DOHH2 (cell line): ENCODE data around the gene MVB12B.
A peak's percentile ranks its signal among the peaks of the same experiment; 100 is the strongest.

Experiments
- H3F3A ChIP-seq: fragments of 200-600 bp; sonication (generic), shearing (Covaris generic); 2 replicates; pipeline ENCODE4 v1.6.0; 2016; ENCODE audit warnings: antibody characterized with exemption, mild to moderate bottlenecking; ENCODE audit not compliant: control insufficient read depth, insufficient read depth
- H3K27ac ChIP-seq: fragments of 200-600 bp; sonication (generic); 2 replicates; pipeline ENCODE4 v1.5.1; 2014; ENCODE audit warnings: low read depth, mild to moderate bottlenecking, low read length, moderate library complexity
- H3K27me3 ChIP-seq: fragments of 200-600 bp; sonication (generic); 2 replicates; pipeline ENCODE4 v1.6.1; 2014; ENCODE audit warnings: mild to moderate bottlenecking, low read length, mixed read lengths; ENCODE audit not compliant: control insufficient read depth
- H3K36me3 ChIP-seq: fragments of 200-600 bp; sonication (generic); 2 replicates; pipeline ENCODE4 v1.6.1; 2014; ENCODE audit warnings: mild to moderate bottlenecking, low read length, moderate library complexity, mixed read lengths; ENCODE audit not compliant: control insufficient read depth
- H3K4me1 ChIP-seq: fragments of 200-600 bp; sonication (generic); 2 replicates; pipeline ENCODE4 v1.6.1; 2014; ENCODE audit warnings: mild to moderate bottlenecking, low read length, mixed read lengths; ENCODE audit not compliant: control insufficient read depth
- H3K4me2 ChIP-seq: fragments of 200-600 bp; sonication (generic); 2 replicates; pipeline ENCODE4 v1.6.0; 2014; ENCODE audit warnings: mild to moderate bottlenecking, low read length, moderate library complexity
- H3K4me3 ChIP-seq: fragments of 200-600 bp; sonication (generic); 2 replicates; pipeline ENCODE4 v1.5.1; 2014; ENCODE audit warnings: mild to moderate bottlenecking, low read length, mixed read lengths
- H3K79me2 ChIP-seq: fragments of 200-600 bp; sonication (generic); 2 replicates; pipeline ENCODE4 v1.6.1; 2014; ENCODE audit warnings: mild to moderate bottlenecking, low read length, mixed read lengths; ENCODE audit not compliant: control insufficient read depth
- H3K9me2 ChIP-seq: fragments of 200-600 bp; sonication (generic); replicated peaks from 2 replicates; pipeline ENCODE4 v1.6.1; 2014; ENCODE audit warnings: mild to moderate bottlenecking, low read length, mixed read lengths; ENCODE audit not compliant: control insufficient read depth
- H3K9me3 ChIP-seq: fragments of 200-600 bp; sonication (generic); 2 replicates; pipeline ENCODE4 v1.6.1; 2014; ENCODE audit warnings: antibody characterized with exemption, low read length, mixed read lengths; ENCODE audit not compliant: control insufficient read depth, insufficient read depth
- H4K20me1 ChIP-seq: fragments of 200-600 bp; sonication (generic); 2 replicates; pipeline ENCODE4 v1.6.0; 2014; ENCODE audit warnings: low read depth, mild to moderate bottlenecking, antibody characterized with exemption, low read length, moderate library complexity; ENCODE audit not compliant: control insufficient read depth, insufficient read depth
- EZH2phosphoT487 ChIP-seq: fragments of 200-600 bp; sonication (generic); IDR thresholded peaks from 2 replicates; pipeline ENCODE4 v1.6.1; 2017; ENCODE audit warnings: borderline replicate concordance, mild to moderate bottlenecking, antibody characterized with exemption, low read length, moderate library complexity, mixed read lengths
- TF ChIP-seq, protein P1 (sequence below): fragments of 200-600 bp; sonication (generic); IDR thresholded peaks from one replicate; pipeline ENCODE4 v1.5.1; 2014; ENCODE audit warnings: antibody characterized with exemption, mild to moderate bottlenecking, low read depth, low read length; ENCODE audit not compliant: poor library complexity, severe bottlenecking

MVB12B gene

GRCh38 chr9:126292736-126293521, 33.7 kb upstream of the MVB12B start:
- Histone ChIP-seq H3K4me1 (no peaks in the 10 kb centered on the region), H3F3A (no peaks in the 10 kb centered on the region), H3K4me2 (no peak overlapping the region), H3K9me2 (no peaks in the 10 kb centered on the region), H4K20me1 (no peaks in the 10 kb centered on the region), H3K4me3 (no peak overlapping the region), H3K79me2 (no peaks in the 10 kb centered on the region), H3K27me3 (no peaks in the 10 kb centered on the region), H3K9me3 (no peaks in the 10 kb centered on the region), H3K36me3 (no peaks in the 10 kb centered on the region), H3K27ac (no peak overlapping the region)
- no peak for TF ChIP-seq EZH2phosphoT487
- TF ChIP-seq, protein P1, sequence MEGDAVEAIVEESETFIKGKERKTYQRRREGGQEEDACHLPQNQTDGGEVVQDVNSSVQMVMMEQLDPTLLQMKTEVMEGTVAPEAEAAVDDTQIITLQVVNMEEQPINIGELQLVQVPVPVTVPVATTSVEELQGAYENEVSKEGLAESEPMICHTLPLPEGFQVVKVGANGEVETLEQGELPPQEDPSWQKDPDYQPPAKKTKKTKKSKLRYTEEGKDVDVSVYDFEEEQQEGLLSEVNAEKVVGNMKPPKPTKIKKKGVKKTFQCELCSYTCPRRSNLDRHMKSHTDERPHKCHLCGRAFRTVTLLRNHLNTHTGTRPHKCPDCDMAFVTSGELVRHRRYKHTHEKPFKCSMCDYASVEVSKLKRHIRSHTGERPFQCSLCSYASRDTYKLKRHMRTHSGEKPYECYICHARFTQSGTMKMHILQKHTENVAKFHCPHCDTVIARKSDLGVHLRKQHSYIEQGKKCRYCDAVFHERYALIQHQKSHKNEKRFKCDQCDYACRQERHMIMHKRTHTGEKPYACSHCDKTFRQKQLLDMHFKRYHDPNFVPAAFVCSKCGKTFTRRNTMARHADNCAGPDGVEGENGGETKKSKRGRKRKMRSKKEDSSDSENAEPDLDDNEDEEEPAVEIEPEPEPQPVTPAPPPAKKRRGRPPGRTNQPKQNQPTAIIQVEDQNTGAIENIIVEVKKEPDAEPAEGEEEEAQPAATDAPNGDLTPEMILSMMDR = no peak

GRCh38 chr9:126293522-126293889, 33.1 kb upstream of the MVB12B start:
- H3K79me2 ChIP-seq = no peaks in the 10 kb centered on the region
- H3K9me2 ChIP-seq = no peaks in the 10 kb centered on the region
- H3K9me3 ChIP-seq = no peaks in the 10 kb centered on the region
- no peak overlapping the region for H3K27ac ChIP-seq
- H3K4me2 ChIP-seq = no peak overlapping the region
- no peak for TF ChIP-seq EZH2phosphoT487
- TF ChIP-seq, protein P1 = peak; percentile 84
- H3K4me3 ChIP-seq = no peak overlapping the region
- no peaks in the 10 kb centered on the region for H3F3A ChIP-seq
- no peaks in the 10 kb centered on the region for H3K4me1 ChIP-seq
- H3K36me3 ChIP-seq = no peaks in the 10 kb centered on the region
- H3K27me3 ChIP-seq = no peaks in the 10 kb centered on the region
- H4K20me1 ChIP-seq = no peaks in the 10 kb centered on the region

- Histone ChIP-seq H3K4me1 (no peaks in the 10 kb centered on the region), H3K9me3 (no peaks in the 10 kb centered on the region), H3F3A (no peaks in the 10 kb centered on the region), H3K27me3 (no peaks in the 10 kb centered on the region), H3K4me2 (no peak overlapping the region), H3K79me2 (no peaks in the 10 kb centered on the region), H4K20me1 (no peaks in the 10 kb centered on the region), H3K36me3 (no peaks in the 10 kb centered on the region), H3K9me2 (no peaks in the 10 kb centered on the region), H3K4me3 (no peak overlapping the region), H3K27ac (no peak overlapping the region)
- TF ChIP-seq, protein P1 = no peak
- no peak for TF ChIP-seq EZH2phosphoT487
Observed at GRCh38 chr9:126294331-126295081, 32.1 kb upstream of the MVB12B start.
